Measurements from ENCODE around the gene CELF2. TPM values are rescaled to one million over a fixed set of nuclear protein-coding genes. Genes with fewer than 3 reads are reported as not detected.

CELF2 gene
- total and polyA plus RNA-seq, 2 donors from 2014 or later: 1.7 to 39.2 TPM

- no peaks in the 10 kb centered on the region for H3K4me1 ChIP-seq (ENCODE audit: control insufficient read depth in 2 of 3, insufficient read depth in 2 of 3, low read depth in 1 of 3, low read length in 3 of 3)
- no peak for DNase-seq
- intact Hi-C loops (cut with DNase I): no loop called here
- no peaks in the 10 kb centered on the region for H3K9me3 ChIP-seq (ENCODE audit: control insufficient read depth in 2 of 3, insufficient read depth in 1 of 3, low read length in 3 of 3)
- no peak overlapping the region for H3K4me3 ChIP-seq (ENCODE audit: low read length in 3 of 3)
- no peak overlapping the region for H3K27ac ChIP-seq (ENCODE audit: low read depth in 2 of 2, low read length in 2 of 2)
- FAIRE-seq: no peak
- no peak overlapping the region for H3K9ac ChIP-seq (ENCODE audit: low read length in 3 of 3)
- no peak for TF ChIP-seq CTCF (IDR thresholded peaks at IDR 0.05; ENCODE audit: borderline replicate concordance, extremely low read depth, insufficient read depth)
- H3K36me3 ChIP-seq (ENCODE audit: control insufficient read depth in 2 of 3, insufficient read depth in 3 of 3, low read length in 3 of 3): no peaks in the 10 kb centered on the region
- no peaks in the 10 kb centered on the region for H3K27me3 ChIP-seq (ENCODE audit: control insufficient read depth, insufficient read depth, low read length)
Measured at GRCh38 chr10:11095374-11095801, 77.7 kb downstream of the CELF2 start.

GRCh38 chr10:11096422-11096821, 78.8 kb downstream of the CELF2 start:
- Histone ChIP-seq H3K36me3 (ENCODE audit: control insufficient read depth in 2 of 3, insufficient read depth in 3 of 3, low read length in 3 of 3) (no peaks in the 10 kb centered on the region), H3K4me1 (ENCODE audit: control insufficient read depth in 2 of 3, insufficient read depth in 2 of 3, low read depth in 1 of 3, low read length in 3 of 3) (no peaks in the 10 kb centered on the region), H3K4me3 (ENCODE audit: low read length in 3 of 3) (no peak overlapping the region), H3K9me3 (ENCODE audit: control insufficient read depth in 2 of 3, insufficient read depth in 1 of 3, low read length in 3 of 3) (no peaks in the 10 kb centered on the region), H3K27ac (ENCODE audit: low read depth in 2 of 2, low read length in 2 of 2) (no peak overlapping the region), H3K27me3 (ENCODE audit: control insufficient read depth, insufficient read depth, low read length) (no peaks in the 10 kb centered on the region), H3K9ac (ENCODE audit: low read length in 3 of 3) (no peak overlapping the region)
- DNase-seq (no peak), FAIRE-seq (no peak)
- no peak for TF ChIP-seq CTCF (IDR thresholded peaks at IDR 0.05; ENCODE audit: borderline replicate concordance, extremely low read depth, insufficient read depth)
- intact Hi-C loops (cut with DNase I): no loop called here

DNA sequence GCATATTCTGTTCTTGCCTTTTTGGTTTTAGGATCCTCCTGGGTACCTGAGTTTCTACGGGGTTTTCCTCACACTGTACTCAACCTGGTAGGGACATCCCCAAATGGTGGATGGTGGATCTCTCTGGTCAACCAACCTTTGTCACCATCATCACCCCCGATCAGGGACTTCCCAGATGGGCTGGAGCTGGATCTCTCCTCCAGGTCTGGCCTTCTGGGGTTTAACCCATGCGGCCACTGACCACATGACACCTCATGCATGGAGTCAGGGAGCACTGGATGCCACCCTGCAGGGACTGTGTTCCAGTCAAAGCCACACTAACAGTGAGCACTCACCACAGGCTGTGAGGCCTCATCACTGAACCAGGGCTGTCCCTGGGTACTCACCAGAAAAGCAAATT, 80.0 kb downstream of the CELF2 start:
- H3K27ac ChIP-seq (ENCODE audit: low read depth in 2 of 2, low read length in 2 of 2): no peak overlapping the region
- DNase-seq (no peak), FAIRE-seq (no peak)
- no peak overlapping the region for H3K4me3 ChIP-seq (ENCODE audit: low read length in 3 of 3)
- no peaks in the 10 kb centered on the region for H3K4me1 ChIP-seq (ENCODE audit: control insufficient read depth in 2 of 3, insufficient read depth in 2 of 3, low read depth in 1 of 3, low read length in 3 of 3)
- H3K27me3 ChIP-seq (ENCODE audit: control insufficient read depth, insufficient read depth, low read length): no peaks in the 10 kb centered on the region
- TF ChIP-seq CTCF (IDR thresholded peaks at IDR 0.05; ENCODE audit: borderline replicate concordance, extremely low read depth, insufficient read depth): no peak
- H3K9ac ChIP-seq (ENCODE audit: low read length in 3 of 3): no peak overlapping the region
- no peaks in the 10 kb centered on the region for H3K9me3 ChIP-seq (ENCODE audit: control insufficient read depth in 2 of 3, insufficient read depth in 1 of 3, low read length in 3 of 3)
- no peaks in the 10 kb centered on the region for H3K36me3 ChIP-seq (ENCODE audit: control insufficient read depth in 2 of 3, insufficient read depth in 3 of 3, low read length in 3 of 3)
- intact Hi-C loops (cut with DNase I): no loop called here

DNA sequence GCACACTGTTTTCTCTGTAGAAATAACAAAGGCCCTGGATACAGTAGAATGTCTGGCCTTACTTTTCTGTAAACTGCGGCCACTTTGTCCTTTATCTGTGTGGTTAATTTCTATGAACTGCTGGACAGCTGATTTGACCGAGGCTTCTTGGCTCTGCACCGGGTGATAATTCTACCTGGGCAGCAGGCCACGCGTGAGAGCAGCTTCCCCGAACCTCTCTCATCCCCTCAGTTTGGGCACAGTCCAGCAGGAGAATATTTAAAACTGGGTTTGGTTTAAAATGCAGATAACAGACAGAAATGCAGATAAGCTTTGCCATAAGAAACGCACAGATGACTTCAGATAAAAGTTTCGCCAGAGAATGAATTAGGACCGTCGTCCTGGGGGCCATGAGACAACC, 81.0 kb downstream of the CELF2 start:
- no peaks in the 10 kb centered on the region for H3K9me3 ChIP-seq (ENCODE audit: control insufficient read depth in 2 of 3, insufficient read depth in 1 of 3, low read length in 3 of 3)
- no peaks in the 10 kb centered on the region for H3K27me3 ChIP-seq (ENCODE audit: control insufficient read depth, insufficient read depth, low read length)
- no peaks in the 10 kb centered on the region for H3K4me1 ChIP-seq (ENCODE audit: control insufficient read depth in 2 of 3, insufficient read depth in 2 of 3, low read depth in 1 of 3, low read length in 3 of 3)
- no peak overlapping the region for H3K4me3 ChIP-seq (ENCODE audit: low read length in 3 of 3)
- intact Hi-C loops (cut with DNase I): no loop called here
- TF ChIP-seq CTCF (IDR thresholded peaks at IDR 0.05; ENCODE audit: borderline replicate concordance, extremely low read depth, insufficient read depth): no peak
- H3K36me3 ChIP-seq (ENCODE audit: control insufficient read depth in 2 of 3, insufficient read depth in 3 of 3, low read length in 3 of 3): no peaks in the 10 kb centered on the region
- FAIRE-seq (no peak), DNase-seq (no peak)
- no peak overlapping the region for H3K9ac ChIP-seq (ENCODE audit: low read length in 3 of 3)
- H3K27ac ChIP-seq (ENCODE audit: low read depth in 2 of 2, low read length in 2 of 2): no peak overlapping the region

All from kidney (tissue), 14 donors.